Panc1 (cell line): Measurements from ENCODE around the gene PGA4. TPM values are rescaled to one million over a fixed set of nuclear protein-coding genes. Genes with fewer than 3 reads are reported as not detected.

ENCODE experiments used
- ATAC-seq: fragments of 200-7000 bp; cut with Tn5 transposase; 2 replicates; pipeline ENCODE4 v1.9.1; 2020; ENCODE audit warnings: mild to moderate bottlenecking, moderate library complexity
- BruUV-seq: library from RNA; stranded (reverse); fragments of 400-500 nt; replicated peaks from 2 replicates; lab custom pipeline; 2021; lab: Mats Ljungman, UMichigan
- CTCF ChIA-PET: fragments of 300-600 bp; sonication (Branson Sonifier 250); formaldehyde crosslinking; loops from one replicate; lab custom pipeline; 2022; ENCODE audit warnings: antibody characterized with exemption; lab: Charles Lee
- POLR2A ChIA-PET: fragments of 300-600 bp; sonication (Branson Sonifier 250); formaldehyde crosslinking; loops from one replicate; lab custom pipeline; 2022; ENCODE audit warnings: antibody characterized with exemption; lab: Charles Lee
- DNase-seq: peaks from one replicate; pipeline ENCODE4 v3.0.0-alpha.2; 2010; ENCODE audit warnings: low read depth, low spot score
- H3K27ac ChIP-seq: 2 replicates; pipeline ENCODE4 v1.5.1; 2011; ENCODE audit warnings: mild to moderate bottlenecking, low read length, inconsistent platforms
- H3K27me3 ChIP-seq: fragments of 200-500 bp; sonication (Bioruptor generic); 2 replicates; pipeline ENCODE4 v1.6.0; 2014; ENCODE audit warnings: low read length, inconsistent platforms; ENCODE audit not compliant: control insufficient read depth, insufficient read depth
- H3K36me3 ChIP-seq: fragments of 200-500 bp; sonication (Bioruptor generic); 2 replicates; pipeline ENCODE4 v1.5.1; 2014; ENCODE audit warnings: inconsistent platforms, mild to moderate bottlenecking, low read length, moderate library complexity; ENCODE audit not compliant: control insufficient read depth, insufficient read depth
- H3K4me1 ChIP-seq: 2 replicates; pipeline ENCODE4 v1.5.1; 2011; ENCODE audit warnings: inconsistent platforms, mild to moderate bottlenecking, low read length, moderate library complexity; ENCODE audit not compliant: control insufficient read depth, insufficient read depth
- H3K4me3 ChIP-seq, 2 experiments: 2 replicates each; pipeline ENCODE4 v1.5.1; 2011 to 2012; ENCODE audit warnings: low read depth in 2 of 2, low read length in 2 of 2, mild to moderate bottlenecking in 2 of 2, inconsistent platforms in 1 of 2, moderate library complexity in 1 of 2
- H3K9me3 ChIP-seq: fragments of 200-500 bp; sonication (Bioruptor generic); 2 replicates; pipeline ENCODE4 v1.5.1; 2014; ENCODE audit warnings: low read depth, mild to moderate bottlenecking, inconsistent platforms, low read length, moderate library complexity; ENCODE audit not compliant: control insufficient read depth, insufficient read depth
- CTCF ChIP-seq: fragments of 450-650 bp; IDR thresholded peaks from 2 replicates; pipeline ENCODE4 v1.5.1; 2017; ENCODE audit warnings: mild to moderate bottlenecking
- POLR2AphosphoS5 ChIP-seq: IDR thresholded peaks from 2 replicates; pipeline ENCODE4 v1.6.1; 2012; ENCODE audit warnings: mild to moderate bottlenecking, low read depth, low read length, moderate library complexity
- REST ChIP-seq, 2 experiments: IDR thresholded peaks; 2 replicates each; pipeline ENCODE4 v1.6.1; 2011 to 2012; ENCODE audit warnings: low read depth in 2 of 2, control low read depth in 1 of 2, low read length in 1 of 2, mild to moderate bottlenecking in 1 of 2, moderate library complexity in 1 of 2; ENCODE audit not compliant: insufficient read depth in 1 of 2
- SIN3A ChIP-seq: IDR thresholded peaks from 2 replicates; pipeline ENCODE4 v1.6.1; 2012; ENCODE audit warnings: low read depth, mild to moderate bottlenecking, low read length, moderate library complexity, borderline replicate concordance; ENCODE audit not compliant: insufficient read depth
- TCF7L2 ChIP-seq: IDR thresholded peaks from 2 replicates; pipeline ENCODE4 v1.6.1; 2011; ENCODE audit warnings: mild to moderate bottlenecking, low read depth, low read length, inconsistent platforms
- in situ Hi-C: cut with HindIII; loops from 2 replicates; pipeline ENCODE4 v1.10.0; 2016; ENCODE audit warnings: low sequenced_read_pairs, low pct_unique_long_range_greater_than_20kb
- intact Hi-C: fragments of 100-400 bp; cut with micrococcal nuclease; formaldehyde crosslinking; loops from one replicate; pipeline ENCODE4 v1.10.0; 2022; ENCODE audit not compliant: unreplicated experiment
- total RNA-seq: library from RNA; stranded (reverse); gene quantifications from one replicate; pipeline ENCODE4 v1.2.1, GENCODE V29; 2021; ENCODE audit not compliant: unreplicated experiment

The PGA4 gene
- total RNA-seq, 1 experiment from 2014 or later: not detected

- H3K27ac ChIP-seq: no peak overlapping the region
- in situ Hi-C loops (no loop called here), intact Hi-C loops (no loop called here)
- no peaks in the 10 kb centered on the region for H3K27me3 ChIP-seq
- ATAC-seq (no peak), DNase-seq (no peak)
- no TSS peak for BruUV-seq
- TF ChIP-seq SIN3A: no peak
- no peak for TF ChIP-seq REST (IDR thresholded peaks at IDR 0.05; ENCODE audit: insufficient read depth in 1 of 2, low read depth in 2 of 2, low read length in 1 of 2)
- no peak for TF ChIP-seq CTCF
- TF ChIP-seq TCF7L2: no peak
- no peak for TF ChIP-seq POLR2AphosphoS5
- H3K36me3 ChIP-seq: no peaks in the 10 kb centered on the region
- no peak overlapping the region for H3K4me3 ChIP-seq
- CTCF ChIA-PET: no interaction called here
- H3K9me3 ChIP-seq: no peaks in the 10 kb centered on the region
- no peaks in the 10 kb centered on the region for H3K4me1 ChIP-seq
- POLR2A ChIA-PET: interaction anchor here (0.6 kb wide), 2 partner anchors 19 to 126 kb away, joined by 4 to 8 read pairs; no protein-coding TSS in a partner anchor
These were observed 42.6 kb downstream of the PGA4 start for GRCh38 chr11:61264795-61265194.

- BruUV-seq: no TSS peak
- DNase-seq (no peak), ATAC-seq (no peak)
- H3K27ac ChIP-seq: no peak overlapping the region
- H3K27me3 ChIP-seq: no peaks in the 10 kb centered on the region
- in situ Hi-C loops: no loop called here
- TF ChIP-seq POLR2AphosphoS5 (no peak), TCF7L2 (no peak)
- POLR2A ChIA-PET: interaction anchor here (0.6 kb wide), 2 partner anchors 18 to 125 kb away, joined by 4 to 8 read pairs; no protein-coding TSS in a partner anchor
- no peaks in the 10 kb centered on the region for H3K36me3 ChIP-seq
- CTCF ChIA-PET: no interaction called here
- H3K4me3 ChIP-seq: no peak overlapping the region
- H3K4me1 ChIP-seq: no peaks in the 10 kb centered on the region
- intact Hi-C loops: no loop called here
- no peaks in the 10 kb centered on the region for H3K9me3 ChIP-seq
These were observed 43.2 kb downstream of the PGA4 start for GRCh38 chr11:61265357-61265756.

- ChIA-PET CTCF (no interaction called here), POLR2A (no interaction called here)
- TF ChIP-seq SIN3A (no peak), CTCF (no peak), REST (IDR thresholded peaks at IDR 0.05; ENCODE audit: insufficient read depth in 1 of 2, low read depth in 2 of 2, low read length in 1 of 2) (no peak), POLR2AphosphoS5 (no peak), TCF7L2 (no peak)
- H3K4me1 ChIP-seq: no peaks in the 10 kb centered on the region
- no peaks in the 10 kb centered on the region for H3K36me3 ChIP-seq
- H3K27ac ChIP-seq: no peak overlapping the region
- BruUV-seq: no TSS peak
- no peak for DNase-seq
- in situ Hi-C loops: no loop called here
- H3K27me3 ChIP-seq: no peaks in the 10 kb centered on the region
- H3K4me3 ChIP-seq: no peak overlapping the region
- ATAC-seq: no peak
- intact Hi-C loops: no loop called here
- no peaks in the 10 kb centered on the region for H3K9me3 ChIP-seq
These were observed 44.5 kb downstream of the PGA4 start for GRCh38 chr11:61266602-61267001.
